GM19455 (cell line): ENCODE data around the gene KIF5A.
"Not testable (repeated sequence)": the region's sequence is repeated elsewhere in the genome, so short reads cannot be mapped to it uniquely, and the experiment has no call there.

Experiments
- ATAC-seq: cut with Tn5 transposase; IDR thresholded peaks from one replicate; pipeline ENCODE4 v1.9.1; 2021; ENCODE audit not compliant: unreplicated experiment

Gene KIF5A

GRCh38 chr12:57553343-57554202 lies 3.7 kb downstream of the KIF5A start:
- no peak for ATAC-seq

- no peak for ATAC-seq
Observed at GRCh38 chr12:57554453-57554852, 4.6 kb downstream of the KIF5A start.

GRCh38 chr12:57554897-57555296 lies 5.1 kb downstream of the KIF5A start:
- ATAC-seq: no peak

GRCh38 chr12:57558864-57559263 lies 9.0 kb downstream of the KIF5A start:
- no peak for ATAC-seq

GRCh38 chr12:57560516-57560915 lies 10.7 kb downstream of the KIF5A start:
- ATAC-seq: no peak

- not testable (repeated sequence) for ATAC-seq
Observed at GRCh38 chr12:57561117-57561516, 11.3 kb downstream of the KIF5A start.

GRCh38 chr12:57563358-57563757 lies 13.5 kb downstream of the KIF5A start:
- ATAC-seq: no peak

GRCh38 chr12:57564178-57564740 lies 14.4 kb downstream of the KIF5A start:
- ATAC-seq: no peak

- ATAC-seq: no peak
Observed at GRCh38 chr12:57568838-57569237, 19.0 kb downstream of the KIF5A start.

GRCh38 chr12:57569858-57570257 lies 20.0 kb downstream of the KIF5A start:
- ATAC-seq: no peak

- ATAC-seq: not testable (repeated sequence)
Observed at GRCh38 chr12:57570438-57570837, 20.6 kb downstream of the KIF5A start.

- ATAC-seq: no peak
Observed at GRCh38 chr12:57571926-57572762, 22.3 kb downstream of the KIF5A start.

- ATAC-seq: no peak
Observed at GRCh38 chr12:57574795-57575194, 25.0 kb downstream of the KIF5A start.

- ATAC-seq: no peak
Observed at GRCh38 chr12:57575771-57576612, 26.1 kb downstream of the KIF5A start.

- ATAC-seq: no peak
Observed at GRCh38 chr12:57576613-57577160, 26.8 kb downstream of the KIF5A start.

GRCh38 chr12:57577981-57578758 lies 28.3 kb downstream of the KIF5A start:
- no peak for ATAC-seq

GRCh38 chr12:57579011-57579410 lies 29.2 kb downstream of the KIF5A start:
- ATAC-seq: no peak

GRCh38 chr12:57579677-57580465 lies 30.0 kb downstream of the KIF5A start:
- ATAC-seq: no peak

GRCh38 chr12:57580466-57580795 lies 30.6 kb downstream of the KIF5A start:
- no peak for ATAC-seq
